Tongue (tissue), 2 donors: ENCODE results near the gene IRX3. TPM values are rescaled to one million over a fixed set of nuclear protein-coding genes. Genes with fewer than 3 reads are reported as not detected.

Source experiments
- DNase-seq: peaks from one replicate; pipeline ENCODE4 v3.0.0-alpha.2; 2015
- total RNA-seq: library from RNA; depleted of rRNA; stranded (reverse); fragments of >200 nt; gene quantifications from one replicate; pipeline ENCODE4 v1.2.3, GENCODE V29; 2014

Gene IRX3
- 5.1 TPM for total RNA-seq

- DNase-seq = peak; percentile 95
Measured at GRCh38 chr16:54286366-54287130, at the start of gene IRX3. IRX3 (minus strand) TSS chr16:54286787; CDS start chr16:54286050, 737 bp downstream.

- DNase-seq = no peak
Measured at GRCh38 chr16:54335230-54335629, 48.6 kb upstream of the IRX3 start.

- no peak for DNase-seq
Measured at GRCh38 chr16:54334208-54334607, 47.6 kb upstream of the IRX3 start.

- no peak for DNase-seq
Measured at GRCh38 chr16:54331241-54332002, 44.8 kb upstream of the IRX3 start.

- DNase-seq = no peak
Measured at GRCh38 chr16:54327609-54328008, 41.0 kb upstream of the IRX3 start.

GRCh38 chr16:54326266-54326662, 39.7 kb upstream of the IRX3 start:
- DNase-seq = no peak

GRCh38 chr16:54325616-54326265, 39.2 kb upstream of the IRX3 start:
- DNase-seq = peak; percentile 18

GRCh38 chr16:54324716-54325115, 38.1 kb upstream of the IRX3 start:
- no peak for DNase-seq

GRCh38 chr16:54320697-54321340, 34.2 kb upstream of the IRX3 start:
- peak; percentile 9 for DNase-seq

GRCh38 chr16:54318941-54319340, 32.4 kb upstream of the IRX3 start:
- no peak for DNase-seq

- DNase-seq = no peak
Measured at GRCh38 chr16:54317101-54317611, 30.6 kb upstream of the IRX3 start.

- DNase-seq = no peak
Measured at GRCh38 chr16:54316095-54316889, 29.7 kb upstream of the IRX3 start.

- no peak for DNase-seq
Measured at GRCh38 chr16:54313789-54314188, 27.2 kb upstream of the IRX3 start.

GRCh38 chr16:54312502-54312991, 26.0 kb upstream of the IRX3 start:
- DNase-seq = no peak

GRCh38 chr16:54309341-54309740, 22.8 kb upstream of the IRX3 start:
- no peak for DNase-seq

GRCh38 chr16:54305080-54305479, 18.5 kb upstream of the IRX3 start:
- DNase-seq = no peak

- no peak for DNase-seq
Measured at GRCh38 chr16:54303613-54304012, 17.0 kb upstream of the IRX3 start.

GRCh38 chr16:54297154-54297553, 10.6 kb upstream of the IRX3 start:
- DNase-seq = no peak

- no peak for DNase-seq
Measured at GRCh38 chr16:54296543-54296942, 10.0 kb upstream of the IRX3 start.

GRCh38 chr16:54291656-54292487, 5.3 kb upstream of the IRX3 start:
- DNase-seq = no peak
